Smooth muscle cell (in vitro differentiated cells): Measurements from ENCODE around the gene D2HGDH. TPM values are rescaled to one million over a fixed set of nuclear protein-coding genes. Genes with fewer than 3 reads are reported as not detected.
"Not testable (repeated sequence)": the region's sequence is repeated elsewhere in the genome, so short reads cannot be mapped to it uniquely, and the experiment has no call there.

Experiments
- DNase-seq: peaks from one replicate; lab custom pipeline; 2025; ENCODE audit not compliant: unreplicated experiment; lab: John Stamatoyannopoulos, UW
- H2AFZ ChIP-seq: fragments of 200-600 bp; sonication (generic); 2 replicates; pipeline ENCODE4 v1.6.0; 2016; ENCODE audit warnings: antibody characterized with exemption, low read depth, mild to moderate bottlenecking
- H3F3A ChIP-seq: fragments of 200-600 bp; sonication (generic); 2 replicates; pipeline ENCODE4 v1.6.0; 2017; ENCODE audit warnings: antibody characterized with exemption, low read depth
- H3K27ac ChIP-seq: fragments of 200-600 bp; sonication (generic); 2 replicates; pipeline ENCODE4 v1.5.1; 2016; ENCODE audit warnings: low read depth, mild to moderate bottlenecking
- H3K27me3 ChIP-seq: fragments of 200-600 bp; sonication (generic); 2 replicates; pipeline ENCODE4 v1.6.1; 2016; ENCODE audit warnings: low read depth, mild to moderate bottlenecking
- H3K36me3 ChIP-seq: fragments of 200-600 bp; sonication (generic); 2 replicates; pipeline ENCODE4 v1.5.1; 2016; ENCODE audit warnings: low read depth
- H3K4me1 ChIP-seq: fragments of 200-600 bp; sonication (generic); 2 replicates; pipeline ENCODE4 v1.5.1; 2016; ENCODE audit warnings: low read depth
- H3K4me2 ChIP-seq: fragments of 200-600 bp; sonication (generic); 2 replicates; pipeline ENCODE4 v1.6.0; 2016; ENCODE audit warnings: mild to moderate bottlenecking
- H3K4me3 ChIP-seq: fragments of 200-600 bp; sonication (generic); 2 replicates; pipeline ENCODE4 v1.5.1; 2016; ENCODE audit warnings: mild to moderate bottlenecking
- H3K79me2 ChIP-seq: fragments of 200-600 bp; sonication (generic); 2 replicates; pipeline ENCODE4 v1.6.0; 2016; ENCODE audit warnings: low read depth, mild to moderate bottlenecking
- H3K9ac ChIP-seq: fragments of 200-600 bp; sonication (generic); 2 replicates; pipeline ENCODE4 v1.6.0; 2016; ENCODE audit warnings: low read depth
- H3K9me3 ChIP-seq: fragments of 200-600 bp; sonication (generic); replicated peaks from 2 replicates; pipeline ENCODE4 v1.5.1; 2016; ENCODE audit warnings: low read depth
- H4K20me1 ChIP-seq: fragments of 200-600 bp; sonication (generic); 2 replicates; pipeline ENCODE4 v1.6.0; 2016; ENCODE audit warnings: low read depth
- CTCF ChIP-seq: fragments of 200-600 bp; sonication (generic); IDR thresholded peaks from 2 replicates; pipeline ENCODE4 v1.5.1; 2017; ENCODE audit warnings: borderline replicate concordance, mild to moderate bottlenecking, antibody characterized with exemption; ENCODE audit not compliant: insufficient read depth, poor library complexity, severe bottlenecking
- WGBS: methylation state at CpG from one replicate; pipeline ENCODE4 v1.1.7; 2016; ENCODE audit warnings: low lambda C conversion rate; 5-methylcytosine and 5-hydroxymethylcytosine counted together
- polyA plus RNA-seq: library from polyadenylated mRNA; unstranded; fragments of >200 nt; fragmentation: Nextera tagmentation; extraction: Ambion mirVana; gene quantifications from 2 replicates; pipeline ENCODE4 v1.2.1, GENCODE V29; 2016
- total RNA-seq: library from RNA; depleted of rRNA; stranded (reverse); fragments of >200 nt; gene quantifications from 2 replicates; pipeline ENCODE4 v1.2.3, GENCODE V29; 2014

The D2HGDH gene
- total and polyA plus RNA-seq, 2 experiments from 2014 or later, result 3.7 to 20.7 TPM

GRCh38 chr2:241732513-241733186 is 1.8 kb upstream of the D2HGDH start:
- not testable (repeated sequence) for H3K9ac ChIP-seq, H4K20me1 ChIP-seq, H3K4me3 ChIP-seq, H3K27ac ChIP-seq, H3F3A ChIP-seq, H3K79me2 ChIP-seq, DNase-seq, H2AFZ ChIP-seq, H3K9me3 ChIP-seq, H3K27me3 ChIP-seq, H3K4me1 ChIP-seq, H3K36me3 ChIP-seq
- WGBS, result 45% methylated on average over 26 of the region's 26 CpGs
- peak; percentile 59 for TF ChIP-seq CTCF
- peak overlapping the region; percentile 69 for H3K4me2 ChIP-seq

GRCh38 chr2:241733391-241734207 is 831 bp upstream of the D2HGDH start:
- Histone ChIP-seq H3K4me3 (peak overlapping the region; percentile 75), H2AFZ (no peak overlapping the region), H3F3A (no peaks in the 10 kb centered on the region), H4K20me1 (peaks cover 15% of the 10 kb centered on the region), H3K27ac (no peak overlapping the region), H3K9me3 (no peaks in the 10 kb centered on the region), H3K9ac (no peak overlapping the region), H3K4me1 (no peaks in the 10 kb centered on the region), H3K27me3 (no peaks in the 10 kb centered on the region), H3K36me3 (no peaks in the 10 kb centered on the region), H3K79me2 (no peaks in the 10 kb centered on the region), H3K4me2 (peak overlapping the region; percentile 87)
- DNase-seq, result no peak
- no peak for TF ChIP-seq CTCF
- 86% methylated on average over 23 of the region's 23 CpGs for WGBS

GRCh38 chr2:241734208-241734466 is 293 bp upstream of the D2HGDH start:
- Histone ChIP-seq H3K4me3 (peak overlapping the region; percentile 75), H3K79me2 (no peaks in the 10 kb centered on the region), H4K20me1 (peaks cover 18% of the 10 kb centered on the region), H3K4me2 (peak overlapping the region; percentile 87), H3K4me1 (no peaks in the 10 kb centered on the region), H3K9me3 (no peaks in the 10 kb centered on the region), H3K9ac (no peak overlapping the region), H3K36me3 (no peaks in the 10 kb centered on the region), H2AFZ (no peak overlapping the region), H3K27me3 (no peaks in the 10 kb centered on the region), H3F3A (no peaks in the 10 kb centered on the region), H3K27ac (no peak overlapping the region)
- DNase-seq, result no peak
- WGBS, result 13% methylated on average over 18 of the region's 25 CpGs
- no peak for TF ChIP-seq CTCF
